Measurements from ENCODE around the gene ASB5. TPM values are rescaled to one million over a fixed set of nuclear protein-coding genes. Genes with fewer than 3 reads are reported as not detected.

Gene ASB5
- total RNA-seq, 1 experiment from 2014 or later = not detected

GRCh38 chr4:176236946-176237345 lies 32.1 kb downstream of the ASB5 start:
- no TSS peak for BruUV-seq (replicated peaks)
- Histone ChIP-seq H3K9me2 (ENCODE audit: insufficient read depth) (no peaks in the 10 kb centered on the region), H3K4me1 (ENCODE audit: control insufficient read depth in 1 of 2, insufficient read depth in 2 of 2, low read length in 2 of 2) (no peaks in the 10 kb centered on the region), H3K4me3 (replicated peaks in 1 of 2; ENCODE audit: low read depth in 1 of 2, low read length in 2 of 2) (no peak overlapping the region), H4K20me1 (ENCODE audit: insufficient read depth) (no peaks in the 10 kb centered on the region), H3K4me2 (ENCODE audit: low read length) (no peak overlapping the region), H3K36me3 (ENCODE audit: control insufficient read depth in 1 of 2, insufficient read depth in 2 of 2, low read length in 2 of 2) (no peaks in the 10 kb centered on the region), H3K27ac (ENCODE audit: low read depth, low read length) (no peak overlapping the region), H2AFZ (ENCODE audit: low read depth, low read length, poor library complexity, severe bottlenecking) (peak overlapping the region; percentile 5), H3K9me3 (ENCODE audit: control insufficient read depth in 1 of 2, insufficient read depth in 1 of 2, low read depth in 1 of 2, low read length in 2 of 2) (no peaks in the 10 kb centered on the region), H3K9ac (ENCODE audit: low read length) (no peak overlapping the region), H3K79me2 (ENCODE audit: insufficient read depth, low read length) (no peaks in the 10 kb centered on the region), H3K27me3 (ENCODE audit: insufficient read depth, low read length) (no peaks in the 10 kb centered on the region)
- TF ChIP-seq REST (IDR thresholded peaks at IDR 0.05; ENCODE audit: low read depth) = no peak
- intact Hi-C loops (cut with micrococcal nuclease) = no loop called here
- ChIA-PET RAD21 (ENCODE audit: low non-redundant PET in 1 of 2, low total read pairs in 2 of 2, uncharacterized antibody in 2 of 2, unreplicated experiment in 2 of 2) (no interaction called here), CTCF (no interaction called here), POLR2A (no interaction called here)
- DNase-seq (ENCODE audit: low read depth, low spot score) (no peak), ATAC-seq (no peak)

GRCh38 chr4:176230836-176231235 lies 38.2 kb downstream of the ASB5 start:
- Histone ChIP-seq H3K9ac (ENCODE audit: low read length) (no peak overlapping the region), H3K4me2 (ENCODE audit: low read length) (no peak overlapping the region), H3K9me2 (ENCODE audit: insufficient read depth) (no peaks in the 10 kb centered on the region), H3K79me2 (ENCODE audit: insufficient read depth, low read length) (no peaks in the 10 kb centered on the region), H3K27me3 (ENCODE audit: insufficient read depth, low read length) (no peaks in the 10 kb centered on the region), H3K4me1 (ENCODE audit: control insufficient read depth in 1 of 2, insufficient read depth in 2 of 2, low read length in 2 of 2) (no peaks in the 10 kb centered on the region), H3K9me3 (ENCODE audit: control insufficient read depth in 1 of 2, insufficient read depth in 1 of 2, low read depth in 1 of 2, low read length in 2 of 2) (no peaks in the 10 kb centered on the region), H3K27ac (ENCODE audit: low read depth, low read length) (no peak overlapping the region), H2AFZ (ENCODE audit: low read depth, low read length, poor library complexity, severe bottlenecking) (peak overlapping the region; percentile 23), H4K20me1 (ENCODE audit: insufficient read depth) (no peaks in the 10 kb centered on the region), H3K36me3 (ENCODE audit: control insufficient read depth in 1 of 2, insufficient read depth in 2 of 2, low read length in 2 of 2) (no peaks in the 10 kb centered on the region), H3K4me3 (replicated peaks in 1 of 2; ENCODE audit: low read depth in 1 of 2, low read length in 2 of 2) (no peak overlapping the region)
- intact Hi-C loops (cut with micrococcal nuclease) = no loop called here
- no TSS peak for BruUV-seq (replicated peaks)
- DNase-seq (ENCODE audit: low read depth, low spot score) (no peak), ATAC-seq (no peak)
- CTCF ChIA-PET = no interaction called here
- RAD21 ChIA-PET (ENCODE audit: low non-redundant PET in 1 of 2, low total read pairs in 2 of 2, uncharacterized antibody in 2 of 2, unreplicated experiment in 2 of 2) = no interaction called here
- POLR2A ChIA-PET = no interaction called here
- TF ChIP-seq JUND (IDR thresholded peaks at IDR 0.05) (no peak), EZH2 (IDR thresholded peaks at IDR 0.05) (no peak)
